ENCODE measurements around the gene NUTM1. TPM values are rescaled to one million over a fixed set of nuclear protein-coding genes. Genes with fewer than 3 reads are reported as not detected.

The NUTM1 gene
- total RNA-seq, 1 donor = under 0.01 TPM

DNA sequence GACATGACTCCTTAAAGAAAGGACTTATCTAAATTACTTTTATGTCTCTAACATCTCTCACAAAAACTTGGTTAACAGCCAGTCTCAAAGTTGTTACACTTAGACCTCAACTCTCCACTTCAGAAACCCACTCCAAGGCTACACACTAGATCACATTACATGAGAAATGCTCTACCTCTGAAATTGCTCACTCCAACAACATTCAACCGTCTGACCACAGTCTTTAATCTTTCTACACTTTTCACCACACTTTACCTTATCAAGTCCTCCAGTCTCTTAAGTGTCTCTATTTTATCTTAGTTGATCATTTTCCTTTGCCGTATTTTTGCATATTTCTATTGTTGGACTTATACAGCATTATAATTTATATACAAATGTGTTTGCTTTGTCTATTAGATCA is 11.3 kb upstream of the NUTM1 start:
- TF ChIP-seq, protein P1, sequence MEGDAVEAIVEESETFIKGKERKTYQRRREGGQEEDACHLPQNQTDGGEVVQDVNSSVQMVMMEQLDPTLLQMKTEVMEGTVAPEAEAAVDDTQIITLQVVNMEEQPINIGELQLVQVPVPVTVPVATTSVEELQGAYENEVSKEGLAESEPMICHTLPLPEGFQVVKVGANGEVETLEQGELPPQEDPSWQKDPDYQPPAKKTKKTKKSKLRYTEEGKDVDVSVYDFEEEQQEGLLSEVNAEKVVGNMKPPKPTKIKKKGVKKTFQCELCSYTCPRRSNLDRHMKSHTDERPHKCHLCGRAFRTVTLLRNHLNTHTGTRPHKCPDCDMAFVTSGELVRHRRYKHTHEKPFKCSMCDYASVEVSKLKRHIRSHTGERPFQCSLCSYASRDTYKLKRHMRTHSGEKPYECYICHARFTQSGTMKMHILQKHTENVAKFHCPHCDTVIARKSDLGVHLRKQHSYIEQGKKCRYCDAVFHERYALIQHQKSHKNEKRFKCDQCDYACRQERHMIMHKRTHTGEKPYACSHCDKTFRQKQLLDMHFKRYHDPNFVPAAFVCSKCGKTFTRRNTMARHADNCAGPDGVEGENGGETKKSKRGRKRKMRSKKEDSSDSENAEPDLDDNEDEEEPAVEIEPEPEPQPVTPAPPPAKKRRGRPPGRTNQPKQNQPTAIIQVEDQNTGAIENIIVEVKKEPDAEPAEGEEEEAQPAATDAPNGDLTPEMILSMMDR (IDR thresholded peaks at IDR 0.05; ENCODE audit: insufficient read depth, low read length) = no peak
- DNase-seq (ENCODE audit: low read depth) = no peak
- H3K4me3 ChIP-seq (ENCODE audit: low read depth, low read length) = no peak overlapping the region

DNA sequence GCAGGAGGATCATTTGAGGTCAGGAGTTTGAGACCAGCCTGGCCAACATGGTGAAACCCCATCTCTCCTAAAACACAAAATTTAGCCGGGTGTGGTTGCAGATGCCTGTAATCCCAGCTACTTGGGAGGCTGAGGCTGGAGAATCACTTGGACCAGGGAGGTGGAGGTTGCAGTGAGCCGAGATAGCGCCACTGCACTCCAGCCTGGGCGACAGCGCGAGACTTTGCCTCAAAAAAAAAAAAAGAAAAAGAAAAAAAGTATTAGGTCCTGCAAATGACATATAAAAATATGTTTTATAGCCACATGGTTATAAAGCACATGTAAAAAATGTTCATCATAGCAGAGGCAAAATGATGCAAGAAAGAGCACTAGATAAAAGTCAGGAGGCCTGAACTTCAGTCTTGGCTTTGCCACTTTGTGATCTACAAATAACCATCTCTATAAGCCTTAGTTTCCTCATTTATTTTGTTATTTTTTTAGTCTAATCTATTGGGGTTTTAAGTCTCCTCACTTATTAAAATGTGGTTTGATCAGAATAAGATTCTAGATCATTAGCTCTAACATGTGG is 10.5 kb upstream of the NUTM1 start:
- H3K4me3 ChIP-seq (ENCODE audit: low read depth, low read length) = no peak overlapping the region
- DNase-seq (ENCODE audit: low read depth) = no peak
- TF ChIP-seq, protein P1 (IDR thresholded peaks at IDR 0.05; ENCODE audit: insufficient read depth, low read length) = no peak

DNA sequence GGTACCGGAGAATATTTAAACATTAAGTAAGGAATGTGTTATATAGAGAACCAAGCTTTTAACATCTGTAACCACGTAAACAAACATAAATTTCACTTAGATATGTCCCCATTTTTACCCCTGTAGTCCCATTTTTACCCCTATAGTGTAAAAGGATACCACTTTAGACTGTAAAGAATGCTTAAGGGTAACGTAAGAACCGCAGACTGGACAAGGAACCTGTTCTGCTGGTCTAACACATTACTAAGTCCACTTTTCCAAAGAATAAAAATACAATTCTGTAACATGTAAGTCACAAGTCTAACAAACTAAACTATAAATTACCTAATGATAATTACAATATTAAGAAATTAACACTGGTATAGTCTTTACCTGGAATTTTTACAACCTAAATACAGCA is 8.4 kb upstream of the NUTM1 start:
- peak overlapping the region; percentile 52 for H3K4me3 ChIP-seq (ENCODE audit: low read depth, low read length)
- TF ChIP-seq, protein P1 (IDR thresholded peaks at IDR 0.05; ENCODE audit: insufficient read depth, low read length) = no peak
- DNase-seq (ENCODE audit: low read depth) = no peak

DNA sequence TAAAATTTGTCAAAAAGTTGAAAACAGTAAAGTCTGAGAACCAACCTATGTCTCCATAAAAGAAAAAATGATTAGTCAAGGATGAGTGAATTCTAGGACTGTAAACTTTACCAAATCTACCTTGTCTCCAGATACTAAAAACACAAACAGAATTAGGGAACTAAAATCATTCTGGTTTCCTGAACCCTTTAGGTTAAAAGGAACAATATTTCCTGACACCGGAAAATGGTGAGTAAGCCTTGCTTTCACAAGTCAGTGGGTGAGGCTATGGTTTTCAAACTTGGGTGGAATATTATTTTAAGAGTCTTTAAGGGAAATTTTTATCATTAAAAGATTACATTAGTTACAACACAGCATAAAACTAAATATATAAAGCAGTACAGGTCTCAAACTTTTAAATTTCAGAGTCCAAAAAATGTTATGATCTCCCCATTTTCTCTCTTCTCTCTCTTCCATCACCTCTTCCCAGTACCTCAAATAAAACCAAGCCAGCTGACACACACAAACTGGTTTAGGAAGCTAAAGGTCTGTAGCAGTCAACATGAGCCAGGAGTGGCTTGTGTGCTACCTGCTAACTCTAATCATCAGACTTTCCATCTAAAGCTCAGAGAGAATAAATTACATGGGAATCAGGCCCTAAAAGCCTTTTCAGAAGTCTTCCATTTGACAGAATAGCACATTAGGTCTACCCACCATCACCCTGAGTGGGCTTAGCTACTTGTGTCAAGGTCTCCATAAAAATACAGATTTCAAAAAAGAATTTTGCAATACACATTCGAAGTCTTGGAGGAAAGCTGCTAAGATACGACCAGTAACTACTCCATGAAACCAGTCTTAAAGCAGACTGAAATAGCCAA is 7.7 kb upstream of the NUTM1 start:
- TF ChIP-seq, protein P1 (IDR thresholded peaks at IDR 0.05; ENCODE audit: insufficient read depth, low read length) = no peak
- peak; percentile 42 for DNase-seq (ENCODE audit: low read depth)
- H3K4me3 ChIP-seq (ENCODE audit: low read depth, low read length) = peak overlapping the region; percentile 52

DNA sequence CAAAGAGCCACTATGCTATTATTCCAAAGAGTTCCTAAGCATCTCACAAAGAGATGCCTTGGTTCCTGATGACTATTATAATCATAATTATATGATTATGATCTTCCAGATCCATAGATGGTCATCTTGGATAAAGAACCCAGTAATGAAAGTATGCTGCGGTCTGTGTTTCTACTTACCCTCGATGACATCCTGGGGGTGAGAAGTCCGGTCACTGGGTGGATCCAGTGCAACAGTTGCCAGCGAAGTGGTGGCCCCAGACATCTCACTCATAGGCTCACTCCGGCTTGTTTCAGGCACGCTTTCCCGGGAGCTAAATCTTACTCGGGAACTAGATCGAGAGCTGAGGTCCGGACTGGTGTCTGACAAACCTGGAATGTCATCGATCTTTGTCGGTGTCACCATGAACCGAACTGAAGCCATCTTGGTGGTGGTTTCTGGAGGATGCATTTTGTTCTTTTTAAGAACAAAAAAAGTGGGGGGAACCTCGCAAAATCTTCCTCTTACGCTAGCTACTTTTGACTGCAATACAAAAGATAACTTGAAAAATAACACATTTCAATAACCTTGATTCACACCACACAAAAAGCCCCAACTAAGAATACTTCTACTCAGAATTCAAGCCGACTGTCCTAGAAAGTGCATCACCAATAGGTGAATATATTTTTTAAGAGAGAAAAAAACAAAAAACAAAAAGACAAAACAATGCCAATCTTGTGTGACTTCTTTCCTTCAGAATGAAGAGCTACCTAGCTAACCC is 6.7 kb upstream of the NUTM1 start:
- peak overlapping the region; percentile 91 for H3K4me3 ChIP-seq (ENCODE audit: low read depth, low read length)
- DNase-seq (ENCODE audit: low read depth) = no peak
- TF ChIP-seq, protein P1 (IDR thresholded peaks at IDR 0.05; ENCODE audit: insufficient read depth, low read length) = no peak

DNA sequence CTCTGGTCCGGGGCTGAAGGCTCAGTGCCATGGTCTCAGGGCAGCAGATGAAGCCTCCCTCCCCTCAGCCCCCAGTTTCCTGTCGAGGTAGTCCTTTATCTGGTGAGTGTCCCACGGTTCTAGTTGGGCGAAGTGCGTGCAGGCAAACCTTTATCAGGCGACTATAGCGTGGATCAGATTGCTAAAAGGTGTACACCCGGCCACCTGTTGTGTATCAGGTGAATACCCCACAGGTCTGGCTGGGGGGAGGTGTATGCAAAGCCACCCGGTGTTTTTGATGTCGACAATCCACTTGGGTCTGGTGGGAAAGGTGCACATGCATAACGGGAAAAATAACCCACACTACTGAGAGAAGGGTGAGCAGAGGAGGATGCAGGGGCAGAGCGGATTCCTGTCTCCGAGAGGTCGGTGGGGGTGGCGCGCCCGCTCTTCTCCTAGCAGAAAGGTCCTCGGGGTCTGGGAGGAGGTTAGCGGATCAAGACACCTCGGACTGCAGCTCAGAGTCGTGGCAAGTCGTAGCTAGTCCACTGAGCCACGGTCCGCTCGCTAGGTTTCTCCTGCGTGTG is 6.0 kb upstream of the NUTM1 start:
- no peak for DNase-seq (ENCODE audit: low read depth)
- H3K4me3 ChIP-seq (ENCODE audit: low read depth, low read length) = peak overlapping the region; percentile 91
- TF ChIP-seq, protein P1 (IDR thresholded peaks at IDR 0.05; ENCODE audit: insufficient read depth, low read length) = no peak
